HG03565 (cell line): ENCODE data around the gene FAM25G.

Experiments
- ATAC-seq: cut with Tn5 transposase; IDR thresholded peaks from one replicate; pipeline ENCODE4 v1.9.1; 2021; ENCODE audit warnings: mild to moderate bottlenecking, moderate library complexity; ENCODE audit not compliant: unreplicated experiment

Gene FAM25G

DNA sequence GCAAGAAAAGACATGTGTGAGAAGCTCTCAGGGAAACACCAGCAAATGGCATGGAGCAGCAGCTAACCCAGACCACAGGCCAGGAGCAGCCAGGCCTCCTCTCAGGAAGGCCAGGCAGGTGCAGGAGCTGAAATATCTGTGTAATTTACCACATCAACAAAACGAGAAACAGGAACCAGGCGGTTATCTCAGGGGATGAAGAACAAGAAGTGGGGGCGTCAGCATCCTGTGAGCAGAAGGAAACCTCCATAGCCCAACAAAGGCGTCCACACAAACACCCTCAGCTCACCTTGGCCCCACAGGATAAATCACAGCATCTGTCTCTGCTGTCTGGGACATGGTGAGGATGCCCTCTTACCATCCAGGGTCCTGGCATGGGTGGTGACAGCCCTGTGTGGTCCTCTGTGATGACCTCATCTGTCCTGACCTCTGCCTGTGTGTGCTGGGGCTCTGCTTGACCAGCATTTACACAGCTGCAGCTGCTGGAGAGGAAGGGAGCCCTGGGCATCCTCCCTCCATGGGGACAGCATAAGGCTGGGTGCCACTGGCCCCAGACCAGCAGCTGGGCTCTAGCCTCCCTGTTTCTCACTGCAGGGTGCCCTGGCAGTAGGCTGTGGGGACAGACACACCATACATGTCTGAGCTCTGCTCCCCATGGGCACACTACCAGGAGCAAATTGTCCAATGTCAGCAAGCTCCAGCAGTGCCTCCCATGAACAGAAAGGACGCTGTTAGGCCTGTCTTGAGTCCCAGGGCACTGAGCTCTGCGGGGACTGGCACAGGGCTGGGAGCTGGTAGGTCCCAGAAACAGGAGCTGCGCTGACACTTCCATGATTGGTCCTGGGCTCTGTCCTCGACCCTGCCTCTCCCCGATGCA lies 42.2 kb downstream of the FAM25G start:
- no peak for ATAC-seq

- ATAC-seq = no peak
These were observed 43.8 kb downstream of the FAM25G start for GRCh38 chr10:47447705-47448104.

- ATAC-seq = no peak
These were observed 44.3 kb downstream of the FAM25G start for GRCh38 chr10:47447209-47447608.

DNA sequence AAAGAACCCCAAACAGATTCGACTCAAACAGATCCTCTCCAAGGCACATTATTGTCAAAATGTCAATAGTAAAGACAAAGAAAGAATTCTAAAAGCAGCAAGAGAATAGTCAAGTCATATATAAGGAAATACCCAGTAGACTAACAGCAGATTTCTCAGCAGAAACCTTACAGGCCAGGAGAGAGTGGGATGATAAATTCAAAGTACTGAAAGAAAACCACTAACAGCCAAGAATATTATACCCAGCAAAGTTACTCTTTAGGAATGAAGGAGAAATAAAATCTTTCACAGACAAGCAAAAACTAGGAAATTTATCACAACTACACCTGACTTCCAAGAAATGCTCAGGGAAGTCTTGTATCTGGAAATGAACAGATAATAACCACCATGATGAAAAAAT lies 45.8 kb downstream of the FAM25G start:
- ATAC-seq = no peak

GRCh38 chr10:47444047-47444446 lies 47.5 kb downstream of the FAM25G start:
- ATAC-seq = no peak

DNA sequence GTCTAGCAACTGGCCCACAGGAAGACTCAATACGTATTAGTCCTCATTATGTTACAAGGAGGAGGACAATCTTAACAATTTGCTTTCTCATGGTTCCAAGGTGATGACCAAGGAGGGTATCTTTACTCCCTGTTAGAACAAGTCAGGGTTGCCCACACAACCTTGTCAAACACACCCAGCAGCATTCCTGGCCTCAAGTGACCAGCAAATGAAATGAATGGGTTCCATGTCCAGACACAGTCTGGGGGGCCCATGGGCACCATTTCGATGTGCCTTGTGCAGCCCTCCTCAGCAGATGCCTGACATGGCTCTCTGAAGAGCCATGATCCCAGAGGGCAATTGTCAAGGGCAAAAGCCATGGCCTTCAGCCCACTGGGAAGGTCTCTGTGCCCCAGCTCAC lies 48.4 kb downstream of the FAM25G start:
- ATAC-seq = no peak

DNA sequence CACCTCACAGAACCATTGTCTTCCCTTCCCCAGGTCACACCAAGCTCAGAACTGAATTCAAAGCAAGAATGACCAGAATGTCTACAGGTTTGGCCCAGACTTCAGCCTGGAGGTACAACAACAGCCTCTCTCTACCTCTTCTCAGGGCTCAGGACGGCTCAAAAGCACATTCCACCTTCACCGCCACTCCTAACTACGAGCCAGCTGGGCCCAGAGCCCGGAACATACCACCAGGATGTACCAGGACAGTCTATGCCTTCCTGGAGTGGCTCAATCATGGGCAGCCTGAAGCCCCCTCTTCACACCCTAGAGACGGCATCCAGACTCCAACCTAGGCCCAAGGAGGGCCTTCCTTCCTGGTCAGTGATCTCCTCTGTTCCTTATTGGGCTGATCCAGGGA lies 49.1 kb downstream of the FAM25G start:
- no peak for ATAC-seq

- no peak for ATAC-seq
These were observed 49.6 kb downstream of the FAM25G start for GRCh38 chr10:47441938-47442337.

DNA sequence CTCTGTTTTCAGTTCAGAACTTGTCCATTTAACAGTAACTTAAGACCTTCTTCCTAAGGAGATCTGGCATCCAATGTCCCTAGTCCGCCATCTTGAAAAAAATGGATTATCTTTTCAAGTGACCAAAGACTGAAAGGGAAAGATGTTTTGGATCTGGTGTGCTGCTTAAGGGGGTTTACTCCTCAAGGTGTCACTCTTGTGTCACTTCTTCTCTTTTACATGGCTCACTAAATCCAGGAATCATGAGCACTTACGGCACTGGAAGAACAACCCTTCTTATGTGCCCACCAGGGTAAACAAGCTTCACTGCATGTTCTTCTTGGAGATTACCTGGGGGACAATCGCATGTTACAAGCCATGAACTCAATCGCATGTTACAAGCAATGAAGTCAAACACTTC lies 51.3 kb downstream of the FAM25G start:
- ATAC-seq = no peak

DNA sequence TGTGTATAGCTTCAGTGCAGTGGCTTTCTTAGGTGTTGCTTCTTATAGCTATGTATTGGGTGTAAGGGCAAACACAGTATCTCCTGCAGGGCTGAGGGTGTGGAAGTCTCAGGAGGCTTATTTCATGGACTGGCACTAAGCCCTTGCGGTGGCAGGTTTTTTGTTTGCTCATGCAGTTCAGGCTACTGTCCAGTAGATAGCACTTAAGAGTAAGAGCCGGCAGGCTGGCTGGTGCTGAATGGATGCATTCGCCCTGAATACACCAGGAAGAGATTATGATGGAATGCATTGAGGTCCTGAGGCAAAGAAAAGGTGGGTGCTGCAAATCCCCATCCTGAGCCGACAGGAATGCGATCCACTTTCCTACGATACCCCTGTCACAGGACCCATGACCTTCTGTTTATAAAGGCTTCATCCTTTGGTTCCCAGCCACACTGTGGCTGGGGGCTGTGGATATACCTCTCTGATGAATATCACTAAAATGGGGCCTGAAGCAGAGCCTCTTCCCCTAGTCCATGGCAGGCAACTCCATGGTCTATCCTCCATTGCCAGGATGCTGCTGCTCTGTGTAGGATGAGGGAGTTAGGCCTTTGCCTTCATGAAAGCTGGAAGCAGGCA lies 52.5 kb downstream of the FAM25G start:
- no peak for ATAC-seq
